ENCODE data around the gene ALK.

The ALK gene

DNA sequence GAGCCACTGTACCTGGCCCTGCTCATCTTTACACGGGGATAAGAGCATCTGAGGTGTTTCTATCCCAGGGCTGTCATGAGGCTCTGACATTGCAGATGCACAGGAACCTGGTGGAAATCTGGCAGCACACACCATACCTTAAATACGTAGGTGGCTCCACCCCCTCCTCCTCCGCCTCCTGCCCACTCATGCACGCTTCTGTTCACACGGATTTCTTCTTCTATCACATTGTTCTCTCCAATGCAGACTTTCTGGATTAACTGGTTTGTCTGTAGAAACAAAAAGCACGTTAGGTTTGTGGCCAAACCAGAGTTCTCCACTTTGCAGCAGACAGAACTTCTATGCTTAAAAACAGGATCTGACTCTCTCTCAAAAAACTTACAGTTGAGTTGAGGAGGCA lies 688.0 kb downstream of the ALK start:
- H3K4me3 ChIP-seq (ENCODE audit: low read depth, low read length), result no peak overlapping the region
- no peak overlapping the region for H3K9ac ChIP-seq (ENCODE audit: low read depth, low read length)
- H3K4me1 ChIP-seq (ENCODE audit: control insufficient read depth, insufficient read depth, low read length), result no peaks in the 10 kb centered on the region
- no peaks in the 10 kb centered on the region for H3K9me3 ChIP-seq (ENCODE audit: control insufficient read depth, insufficient read depth, low read length)
- H3K36me3 ChIP-seq (ENCODE audit: control insufficient read depth, insufficient read depth, low read length), result no peaks in the 10 kb centered on the region
- H3K27me3 ChIP-seq (ENCODE audit: control insufficient read depth, insufficient read depth, low read length), result no peaks in the 10 kb centered on the region

DNA sequence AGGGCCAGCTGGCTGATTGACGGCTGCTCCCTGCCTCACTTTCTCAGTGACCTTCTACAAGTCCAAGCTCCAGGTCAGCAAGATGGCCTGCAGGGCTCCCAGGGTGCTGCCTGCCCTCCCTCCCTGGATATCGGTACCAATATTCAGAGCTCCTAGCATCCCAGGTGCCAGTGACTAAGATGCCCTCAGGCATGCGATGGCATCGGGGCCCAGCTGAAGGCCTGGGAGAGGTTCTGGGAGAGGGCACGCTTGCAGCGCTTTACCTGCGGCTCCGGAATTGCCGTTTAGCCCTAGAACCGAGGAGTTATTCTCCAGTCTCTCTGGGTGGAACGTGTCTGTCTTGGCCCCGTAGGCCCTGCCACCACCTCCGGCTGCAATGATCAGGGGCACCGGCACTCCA lies 689.3 kb downstream of the ALK start:
- no peak overlapping the region for H3K9ac ChIP-seq (ENCODE audit: low read depth, low read length)
- H3K9me3 ChIP-seq (ENCODE audit: control insufficient read depth, insufficient read depth, low read length), result no peaks in the 10 kb centered on the region
- no peaks in the 10 kb centered on the region for H3K27me3 ChIP-seq (ENCODE audit: control insufficient read depth, insufficient read depth, low read length)
- H3K36me3 ChIP-seq (ENCODE audit: control insufficient read depth, insufficient read depth, low read length), result no peaks in the 10 kb centered on the region
- H3K4me1 ChIP-seq (ENCODE audit: control insufficient read depth, insufficient read depth, low read length), result no peaks in the 10 kb centered on the region
- no peak overlapping the region for H3K4me3 ChIP-seq (ENCODE audit: low read depth, low read length)

DNA sequence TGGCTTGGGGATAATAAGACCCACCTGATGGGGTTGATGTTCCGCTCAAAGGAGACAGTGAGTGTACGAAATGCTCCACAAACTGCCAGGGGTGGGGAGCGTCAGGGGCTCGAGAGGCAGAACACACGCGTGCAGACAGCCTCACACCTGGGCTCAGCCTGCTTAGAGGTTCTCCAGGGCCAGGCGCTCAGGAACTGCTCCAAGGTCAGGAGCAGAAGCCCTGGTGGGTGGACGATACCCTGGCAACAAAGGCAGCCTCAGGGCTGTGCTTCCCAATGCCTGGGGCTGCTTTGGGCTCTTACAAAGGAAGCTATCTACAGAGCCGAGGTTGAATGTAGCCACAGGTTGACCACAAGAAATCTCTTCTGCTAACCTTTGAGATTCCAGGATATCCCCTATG lies 691.7 kb downstream of the ALK start:
- no peaks in the 10 kb centered on the region for H3K9me3 ChIP-seq (ENCODE audit: control insufficient read depth, insufficient read depth, low read length)
- no peaks in the 10 kb centered on the region for H3K36me3 ChIP-seq (ENCODE audit: control insufficient read depth, insufficient read depth, low read length)
- no peaks in the 10 kb centered on the region for H3K27me3 ChIP-seq (ENCODE audit: control insufficient read depth, insufficient read depth, low read length)
- H3K4me3 ChIP-seq (ENCODE audit: low read depth, low read length), result no peak overlapping the region
- H3K4me1 ChIP-seq (ENCODE audit: control insufficient read depth, insufficient read depth, low read length), result no peaks in the 10 kb centered on the region
- H3K9ac ChIP-seq (ENCODE audit: low read depth, low read length), result no peak overlapping the region

DNA sequence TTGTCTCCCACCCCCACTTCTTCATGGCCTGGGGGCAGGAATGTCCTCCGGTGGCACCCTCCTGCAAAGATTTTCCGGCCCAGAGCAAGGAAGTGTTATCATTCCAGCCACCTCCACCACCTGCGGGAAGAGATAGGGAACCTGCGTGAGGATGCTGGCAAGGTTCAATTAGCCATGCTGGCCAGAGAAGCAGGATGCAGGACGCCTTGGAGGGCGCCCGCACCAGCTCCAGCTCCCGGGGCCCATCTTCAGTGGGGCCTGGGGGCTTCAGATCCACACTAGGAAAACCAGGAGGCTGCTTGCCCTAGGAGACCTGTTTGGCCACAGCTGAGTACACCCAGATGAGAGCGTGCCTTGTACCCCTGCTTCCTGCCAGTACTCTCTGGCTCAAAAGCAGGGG lies 692.4 kb downstream of the ALK start:
- Histone ChIP-seq H3K9me3 (ENCODE audit: control insufficient read depth, insufficient read depth, low read length) (no peaks in the 10 kb centered on the region), H3K36me3 (ENCODE audit: control insufficient read depth, insufficient read depth, low read length) (no peaks in the 10 kb centered on the region), H3K27me3 (ENCODE audit: control insufficient read depth, insufficient read depth, low read length) (no peaks in the 10 kb centered on the region), H3K4me3 (ENCODE audit: low read depth, low read length) (no peak overlapping the region), H3K4me1 (ENCODE audit: control insufficient read depth, insufficient read depth, low read length) (no peaks in the 10 kb centered on the region), H3K9ac (ENCODE audit: low read depth, low read length) (no peak overlapping the region)

GRCh38 chr2:29227935-29228675 lies 693.3 kb downstream of the ALK start:
- Histone ChIP-seq H3K27me3 (ENCODE audit: control insufficient read depth, insufficient read depth, low read length) (no peaks in the 10 kb centered on the region), H3K36me3 (ENCODE audit: control insufficient read depth, insufficient read depth, low read length) (no peaks in the 10 kb centered on the region), H3K4me1 (ENCODE audit: control insufficient read depth, insufficient read depth, low read length) (no peaks in the 10 kb centered on the region), H3K9ac (ENCODE audit: low read depth, low read length) (no peak overlapping the region), H3K4me3 (ENCODE audit: low read depth, low read length) (no peak overlapping the region), H3K9me3 (ENCODE audit: control insufficient read depth, insufficient read depth, low read length) (no peaks in the 10 kb centered on the region)

DNA sequence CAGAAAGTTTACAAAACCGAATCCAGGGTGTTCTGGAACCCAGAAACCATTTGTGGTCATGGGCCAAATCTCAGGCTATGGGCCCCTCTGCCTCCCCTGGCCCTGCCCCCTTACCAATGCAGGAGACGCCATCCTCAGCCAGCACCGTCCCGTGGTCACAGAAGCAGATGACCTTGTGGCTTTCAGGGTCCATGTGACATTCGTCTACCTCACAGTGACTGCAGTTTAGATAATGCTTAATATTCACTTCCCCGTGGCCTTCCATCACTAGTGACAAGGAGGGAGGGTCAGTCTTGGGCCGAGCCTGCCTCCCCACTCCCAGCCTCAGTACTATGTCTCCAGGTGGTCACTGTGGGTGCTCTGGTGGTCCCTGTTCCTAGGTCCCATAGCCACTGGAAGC lies 694.6 kb downstream of the ALK start:
- no peaks in the 10 kb centered on the region for H3K4me1 ChIP-seq (ENCODE audit: control insufficient read depth, insufficient read depth, low read length)
- H3K27me3 ChIP-seq (ENCODE audit: control insufficient read depth, insufficient read depth, low read length), result no peaks in the 10 kb centered on the region
- H3K9ac ChIP-seq (ENCODE audit: low read depth, low read length), result no peak overlapping the region
- no peaks in the 10 kb centered on the region for H3K9me3 ChIP-seq (ENCODE audit: control insufficient read depth, insufficient read depth, low read length)
- no peak overlapping the region for H3K4me3 ChIP-seq (ENCODE audit: low read depth, low read length)
- no peaks in the 10 kb centered on the region for H3K36me3 ChIP-seq (ENCODE audit: control insufficient read depth, insufficient read depth, low read length)

GRCh38 chr2:29226375-29226774 lies 695.0 kb downstream of the ALK start:
- H3K9me3 ChIP-seq (ENCODE audit: control insufficient read depth, insufficient read depth, low read length), result no peaks in the 10 kb centered on the region
- H3K27me3 ChIP-seq (ENCODE audit: control insufficient read depth, insufficient read depth, low read length), result no peaks in the 10 kb centered on the region
- H3K4me3 ChIP-seq (ENCODE audit: low read depth, low read length), result no peak overlapping the region
- no peaks in the 10 kb centered on the region for H3K36me3 ChIP-seq (ENCODE audit: control insufficient read depth, insufficient read depth, low read length)
- H3K4me1 ChIP-seq (ENCODE audit: control insufficient read depth, insufficient read depth, low read length), result no peaks in the 10 kb centered on the region
- H3K9ac ChIP-seq (ENCODE audit: low read depth, low read length), result no peak overlapping the region

GRCh38 chr2:29225814-29226213 lies 695.6 kb downstream of the ALK start:
- no peak overlapping the region for H3K4me3 ChIP-seq (ENCODE audit: low read depth, low read length)
- H3K9ac ChIP-seq (ENCODE audit: low read depth, low read length), result no peak overlapping the region
- no peaks in the 10 kb centered on the region for H3K36me3 ChIP-seq (ENCODE audit: control insufficient read depth, insufficient read depth, low read length)
- no peaks in the 10 kb centered on the region for H3K9me3 ChIP-seq (ENCODE audit: control insufficient read depth, insufficient read depth, low read length)
- H3K27me3 ChIP-seq (ENCODE audit: control insufficient read depth, insufficient read depth, low read length), result no peaks in the 10 kb centered on the region
- H3K4me1 ChIP-seq (ENCODE audit: control insufficient read depth, insufficient read depth, low read length), result no peaks in the 10 kb centered on the region

DNA sequence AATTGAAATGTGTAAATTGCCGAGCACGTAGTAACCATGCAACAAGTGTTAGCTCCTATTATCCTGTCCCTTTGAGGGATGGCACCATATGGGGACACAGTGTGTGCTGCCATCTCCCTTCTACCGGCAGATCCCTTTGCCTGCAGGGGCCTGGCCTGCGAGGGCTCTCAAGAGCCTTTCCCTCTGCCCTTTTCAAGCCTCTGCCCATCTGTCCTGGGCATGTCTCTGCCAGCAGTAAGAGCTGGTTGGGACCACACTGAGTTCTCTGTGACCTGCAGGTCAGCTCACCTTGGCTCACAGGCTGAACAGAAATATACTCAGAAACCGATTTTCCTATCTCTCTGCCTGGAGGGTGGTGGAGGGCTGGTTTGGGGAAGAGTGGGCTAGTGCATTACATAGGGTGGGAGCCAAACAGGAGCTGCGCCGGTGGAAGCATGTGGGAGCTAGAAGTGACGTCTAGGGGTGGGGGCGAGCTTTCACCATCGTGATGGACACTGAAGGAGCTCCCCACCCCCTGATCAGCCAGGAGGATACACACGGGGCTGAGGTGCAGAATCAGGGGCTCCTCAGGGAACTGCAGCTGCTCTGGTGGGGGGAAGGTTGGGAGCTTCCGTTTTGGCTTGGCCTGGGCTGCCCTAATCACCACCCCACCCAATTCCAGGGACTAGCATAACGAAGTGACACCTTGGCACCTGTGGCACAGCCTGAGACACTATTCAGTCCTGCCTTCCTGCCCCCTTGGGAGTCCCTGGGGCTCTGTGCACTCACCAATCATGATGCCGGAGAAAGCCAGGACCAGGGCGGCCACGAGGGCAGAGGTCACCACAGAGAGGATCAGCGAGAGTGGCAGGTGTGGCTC lies 696.5 kb downstream of the ALK start:
- Histone ChIP-seq H3K9ac (ENCODE audit: low read depth, low read length) (no peak overlapping the region), H3K4me1 (ENCODE audit: control insufficient read depth, insufficient read depth, low read length) (no peaks in the 10 kb centered on the region), H3K4me3 (ENCODE audit: low read depth, low read length) (no peak overlapping the region), H3K27me3 (ENCODE audit: control insufficient read depth, insufficient read depth, low read length) (no peaks in the 10 kb centered on the region), H3K9me3 (ENCODE audit: control insufficient read depth, insufficient read depth, low read length) (no peaks in the 10 kb centered on the region), H3K36me3 (ENCODE audit: control insufficient read depth, insufficient read depth, low read length) (no peaks in the 10 kb centered on the region)

DNA sequence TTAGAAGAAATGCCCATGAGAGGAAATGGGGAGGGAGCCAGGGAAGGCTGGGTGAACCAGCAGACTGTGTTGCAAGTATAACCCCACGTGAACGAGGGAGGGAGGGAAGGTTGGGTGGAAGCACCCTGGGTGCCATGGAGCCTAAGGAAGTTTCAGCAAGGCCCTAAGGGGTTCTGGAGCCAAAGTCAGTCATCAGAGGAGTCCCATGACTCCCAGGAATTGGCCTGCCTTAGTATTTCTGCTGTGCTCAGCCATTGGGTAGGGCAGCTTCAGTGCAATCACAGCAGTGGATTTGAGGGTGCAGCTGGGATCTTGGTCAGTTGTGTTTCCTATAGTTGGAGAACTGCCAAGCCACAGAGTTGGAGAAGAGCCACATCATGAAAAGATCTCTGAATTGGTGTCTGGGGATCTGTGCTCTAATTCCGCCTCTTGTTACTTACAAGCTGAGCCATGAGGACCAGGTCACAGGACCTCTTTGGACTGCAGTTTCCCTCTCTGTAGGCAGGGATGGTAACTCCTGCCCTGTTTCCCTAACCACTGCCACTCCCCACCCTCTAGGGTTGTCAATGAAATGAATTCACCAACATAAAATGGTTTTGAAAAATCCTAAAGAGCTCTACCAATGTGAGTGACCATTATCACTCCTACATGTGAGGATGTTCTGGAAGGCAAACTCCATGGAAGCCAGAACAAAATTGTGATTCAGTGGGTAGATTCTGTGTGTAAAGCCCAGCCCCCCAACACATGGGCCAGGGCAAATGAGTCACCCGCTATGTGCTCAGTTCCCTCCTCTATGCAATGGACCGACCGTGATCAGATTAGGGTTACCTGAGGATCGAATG lies 697.3 kb downstream of the ALK start:
- Histone ChIP-seq H3K4me1 (ENCODE audit: control insufficient read depth, insufficient read depth, low read length) (no peaks in the 10 kb centered on the region), H3K9ac (ENCODE audit: low read depth, low read length) (no peak overlapping the region), H3K4me3 (ENCODE audit: low read depth, low read length) (no peak overlapping the region), H3K27me3 (ENCODE audit: control insufficient read depth, insufficient read depth, low read length) (no peaks in the 10 kb centered on the region), H3K36me3 (ENCODE audit: control insufficient read depth, insufficient read depth, low read length) (no peaks in the 10 kb centered on the region), H3K9me3 (ENCODE audit: control insufficient read depth, insufficient read depth, low read length) (no peaks in the 10 kb centered on the region)

DNA sequence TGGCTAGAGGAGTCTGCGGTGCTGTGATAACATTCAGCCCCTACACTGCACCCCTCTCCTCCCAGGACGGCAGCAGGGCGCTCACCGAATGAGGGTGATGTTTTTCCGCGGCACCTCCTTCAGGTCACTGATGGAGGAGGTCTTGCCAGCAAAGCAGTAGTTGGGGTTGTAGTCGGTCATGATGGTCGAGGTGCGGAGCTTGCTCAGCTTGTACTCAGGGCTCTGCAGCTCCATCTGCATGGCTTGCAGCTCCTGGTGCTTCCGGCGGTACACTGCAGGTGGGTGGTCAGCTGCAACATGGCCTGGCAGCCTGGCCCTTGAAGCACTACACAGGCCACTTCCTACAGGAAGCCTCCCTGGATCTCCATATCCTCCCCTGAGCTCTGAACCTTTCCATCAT lies 698.1 kb downstream of the ALK start:
- no peaks in the 10 kb centered on the region for H3K36me3 ChIP-seq (ENCODE audit: control insufficient read depth, insufficient read depth, low read length)
- H3K4me3 ChIP-seq (ENCODE audit: low read depth, low read length), result no peak overlapping the region
- H3K27me3 ChIP-seq (ENCODE audit: control insufficient read depth, insufficient read depth, low read length), result no peaks in the 10 kb centered on the region
- H3K9ac ChIP-seq (ENCODE audit: low read depth, low read length), result no peak overlapping the region
- no peaks in the 10 kb centered on the region for H3K9me3 ChIP-seq (ENCODE audit: control insufficient read depth, insufficient read depth, low read length)
- H3K4me1 ChIP-seq (ENCODE audit: control insufficient read depth, insufficient read depth, low read length), result no peaks in the 10 kb centered on the region

Data from iPS-15b (cell line).